ENCODE measurements around the gene LCN10.
"Not testable (repeated sequence)": the region's sequence is repeated elsewhere in the genome, so short reads cannot be mapped to it uniquely, and the experiment has no call there.

Gene LCN10

GRCh38 chr9:136742591-136743391 is at the start of gene LCN10:
Gene LCN10, minus strand, starts transcription at chr9:136742940. Its CDS starts 37 bp downstream, at chr9:136742903.
- no peak for DNase-seq (ENCODE audit: low read depth)
- peak; percentile 25 for TF ChIP-seq CTCF (IDR thresholded peaks at IDR 0.05; ENCODE audit: low read length, missing control alignments)
- no peak within 1 kb of the TSS for H3K4me3 ChIP-seq (replicated peaks; ENCODE audit: low read depth, low read length)

- TF ChIP-seq CTCF (IDR thresholded peaks at IDR 0.05; ENCODE audit: low read length, missing control alignments) = peak; percentile 87
- DNase-seq (ENCODE audit: low read depth) = no peak
- H3K4me3 ChIP-seq (replicated peaks; ENCODE audit: low read depth, low read length) = peak overlapping the region; percentile 88
Measured at GRCh38 chr9:136791516-136792276, 49.0 kb upstream of the LCN10 start.

GRCh38 chr9:136790640-136791515 is 48.1 kb upstream of the LCN10 start, which contains the start of gene TMEM141:
Gene TMEM141, plus strand, starts transcription at chr9:136791344. Its CDS starts 27 bp downstream, at chr9:136791371.
- DNase-seq (ENCODE audit: low read depth) = peak; percentile 99
- TF ChIP-seq CTCF (IDR thresholded peaks at IDR 0.05; ENCODE audit: low read length, missing control alignments) = no peak

GRCh38 chr9:136789523-136789937 is 46.8 kb upstream of the LCN10 start:
- no peak overlapping the region for H3K4me3 ChIP-seq (replicated peaks; ENCODE audit: low read depth, low read length)
- TF ChIP-seq CTCF (IDR thresholded peaks at IDR 0.05; ENCODE audit: low read length, missing control alignments) = no peak
- DNase-seq (ENCODE audit: low read depth) = no peak

More at GRCh38 chr9:136790640-136791515, 48.1 kb upstream of the LCN10 start, which contains the start of gene TMEM141:
- H3K4me3 ChIP-seq (replicated peaks; ENCODE audit: low read depth, low read length) = peak within 1 kb of the TSS; percentile 88

- not testable (repeated sequence) for H3K4me3 ChIP-seq (replicated peaks; ENCODE audit: low read depth, low read length); DNase-seq (ENCODE audit: low read depth)
Measured at GRCh38 chr9:136788644-136789522, 46.1 kb upstream of the LCN10 start.

- H3K4me3 ChIP-seq (replicated peaks; ENCODE audit: low read depth, low read length) = no peak overlapping the region
- peak; percentile 65 for TF ChIP-seq CTCF (IDR thresholded peaks at IDR 0.05; ENCODE audit: low read length, missing control alignments)
- DNase-seq (ENCODE audit: low read depth) = peak; percentile 68
Measured at GRCh38 chr9:136787690-136788400, 45.1 kb upstream of the LCN10 start.

GRCh38 chr9:136786983-136787382 is 44.2 kb upstream of the LCN10 start:
- DNase-seq (ENCODE audit: low read depth) = not testable (repeated sequence)

More at GRCh38 chr9:136786983-136787382, 44.2 kb upstream of the LCN10 start:
- not testable (repeated sequence) for H3K4me3 ChIP-seq (replicated peaks; ENCODE audit: low read depth, low read length)

Data from fibroblast of pulmonary artery (primary cell).